OCI-LY3 (cell line): Measurements from ENCODE around the gene GNAQ.

ENCODE experiments used
- EZH2phosphoT487 ChIP-seq: fragments of 200-600 bp; shearing (Covaris generic); IDR thresholded peaks from 2 replicates; pipeline ENCODE4 v1.6.1; 2018; ENCODE audit warnings: antibody characterized with exemption, mixed run types, low read depth
- TF ChIP-seq, protein P1 (sequence below): fragments of 200-600, 300-600 bp; sonication (generic); IDR thresholded peaks from 2 replicates; pipeline ENCODE4 v1.5.1; 2014; ENCODE audit warnings: antibody characterized with exemption, low read length, low read depth

- TF ChIP-seq, protein P1, sequence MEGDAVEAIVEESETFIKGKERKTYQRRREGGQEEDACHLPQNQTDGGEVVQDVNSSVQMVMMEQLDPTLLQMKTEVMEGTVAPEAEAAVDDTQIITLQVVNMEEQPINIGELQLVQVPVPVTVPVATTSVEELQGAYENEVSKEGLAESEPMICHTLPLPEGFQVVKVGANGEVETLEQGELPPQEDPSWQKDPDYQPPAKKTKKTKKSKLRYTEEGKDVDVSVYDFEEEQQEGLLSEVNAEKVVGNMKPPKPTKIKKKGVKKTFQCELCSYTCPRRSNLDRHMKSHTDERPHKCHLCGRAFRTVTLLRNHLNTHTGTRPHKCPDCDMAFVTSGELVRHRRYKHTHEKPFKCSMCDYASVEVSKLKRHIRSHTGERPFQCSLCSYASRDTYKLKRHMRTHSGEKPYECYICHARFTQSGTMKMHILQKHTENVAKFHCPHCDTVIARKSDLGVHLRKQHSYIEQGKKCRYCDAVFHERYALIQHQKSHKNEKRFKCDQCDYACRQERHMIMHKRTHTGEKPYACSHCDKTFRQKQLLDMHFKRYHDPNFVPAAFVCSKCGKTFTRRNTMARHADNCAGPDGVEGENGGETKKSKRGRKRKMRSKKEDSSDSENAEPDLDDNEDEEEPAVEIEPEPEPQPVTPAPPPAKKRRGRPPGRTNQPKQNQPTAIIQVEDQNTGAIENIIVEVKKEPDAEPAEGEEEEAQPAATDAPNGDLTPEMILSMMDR: no peak
- no peak for TF ChIP-seq EZH2phosphoT487
Measured at GRCh38 chr9:77909306-77909705, 122.3 kb downstream of the GNAQ start.
